Medulla oblongata (tissue), 1 donor: ENCODE results near the gene ATG7.

ENCODE experiments used
- DNase-seq: peaks from one replicate; pipeline ENCODE4 v3.0.0-alpha.2; 2015; ENCODE audit errors: extremely low spot score

The ATG7 gene

GRCh38 chr3:11534793-11535101 lies 262.6 kb downstream of the ATG7 start:
- no peak for DNase-seq

GRCh38 chr3:11535243-11535960 lies 263.2 kb downstream of the ATG7 start:
- DNase-seq = no peak

GRCh38 chr3:11536132-11536935 lies 264.1 kb downstream of the ATG7 start:
- DNase-seq = no peak

- DNase-seq = no peak
Measured at GRCh38 chr3:11536936-11537612, 264.9 kb downstream of the ATG7 start.

- DNase-seq = no peak
Measured at GRCh38 chr3:11538581-11538980, 266.4 kb downstream of the ATG7 start.

GRCh38 chr3:11539218-11539617 lies 267.0 kb downstream of the ATG7 start:
- no peak for DNase-seq

GRCh38 chr3:11539677-11540076 lies 267.5 kb downstream of the ATG7 start:
- DNase-seq = no peak

GRCh38 chr3:11541321-11542303 lies 269.4 kb downstream of the ATG7 start:
- DNase-seq = no peak

GRCh38 chr3:11542551-11542950 lies 270.4 kb downstream of the ATG7 start:
- no peak for DNase-seq

GRCh38 chr3:11543141-11543947 lies 271.1 kb downstream of the ATG7 start:
- DNase-seq = no peak

- DNase-seq = no peak
Measured at GRCh38 chr3:11543948-11544387, 271.8 kb downstream of the ATG7 start.

- DNase-seq = no peak
Measured at GRCh38 chr3:11544412-11545181, 272.4 kb downstream of the ATG7 start.

- DNase-seq = no peak
Measured at GRCh38 chr3:11545186-11545851, 273.1 kb downstream of the ATG7 start.

- DNase-seq = no peak
Measured at GRCh38 chr3:11546657-11547302, 274.6 kb downstream of the ATG7 start.

GRCh38 chr3:11547498-11547897 lies 275.3 kb downstream of the ATG7 start:
- DNase-seq = no peak

- no peak for DNase-seq
Measured at GRCh38 chr3:11548721-11549131, 276.5 kb downstream of the ATG7 start.

- no peak for DNase-seq
Measured at GRCh38 chr3:11549580-11550140, 277.5 kb downstream of the ATG7 start.

GRCh38 chr3:11551036-11551435 lies 278.8 kb downstream of the ATG7 start:
- no peak for DNase-seq
